Sigmoid colon (tissue), 7 donors: Measurements from ENCODE around the gene CCDC71L. TPM values are rescaled to one million over a fixed set of nuclear protein-coding genes. Genes with fewer than 3 reads are reported as not detected.

Source experiments
- DNase-seq: peaks from one replicate; pipeline ENCODE4 v3.0.0-alpha.2; 2019
- H3K27ac ChIP-seq, 4 donors: fragments of 200-600 bp; sonication (generic); one replicate each; pipeline ENCODE4 v1.5.1; 2016 to 2019; ENCODE audit warnings: mild to moderate bottlenecking in 1 of 4
- H3K27me3 ChIP-seq, 3 donors: fragments of 200-600 bp; sonication (generic); one replicate each; pipeline ENCODE4 v1.5.1; 2019; ENCODE audit warnings: mild to moderate bottlenecking in 1 of 3
- H3K36me3 ChIP-seq, 4 donors: fragments of 200-600 bp; sonication (generic); one replicate each; pipeline ENCODE4 v1.5.1; 2016 to 2019
- H3K4me1 ChIP-seq, 4 donors: fragments of 200-600 bp; sonication (generic); one replicate each; pipeline ENCODE4 v1.5.1; 2017 to 2019
- H3K4me3 ChIP-seq, 4 donors: fragments of 200-600 bp; sonication (generic); one replicate each; pipeline ENCODE4 v1.5.1; 2017 to 2019; ENCODE audit warnings: mild to moderate bottlenecking in 2 of 4, moderate library complexity in 1 of 4
- H3K9me3 ChIP-seq, 4 donors: fragments of 200-600 bp in 3 of 4; sonication (generic) in 3 of 4; one replicate each; pipeline versions ENCODE4 v1.5.1 to v1.6.1; 2013 to 2019
- CTCF ChIP-seq, 4 experiments: fragments of 450-650 bp in 3 of 4; fragments of 200-600 bp in 1 of 4; IDR thresholded peaks; one replicate each; pipeline ENCODE4 v1.5.1; 2016 to 2019; ENCODE audit warnings: antibody characterized with exemption in 4 of 4, mild to moderate bottlenecking in 3 of 4, moderate library complexity in 2 of 4
- EP300 ChIP-seq, 4 donors: sonication (generic); formaldehyde crosslinking; IDR thresholded peaks; one replicate each; pipeline ENCODE4 v1.6.1; 2017; ENCODE audit warnings: antibody characterized with exemption in 4 of 4
- POLR2A ChIP-seq, 2 donors: fragments of 450-650 bp; IDR thresholded peaks; one replicate each; pipeline ENCODE4 v1.6.1; 2016; ENCODE audit warnings: antibody characterized with exemption in 2 of 2, mild to moderate bottlenecking in 2 of 2, moderate library complexity in 2 of 2
- POLR2AphosphoS5 ChIP-seq, 4 donors: sonication (generic); formaldehyde crosslinking; IDR thresholded peaks; one replicate each; pipeline ENCODE4 v1.6.1; 2017; ENCODE audit warnings: antibody characterized with exemption in 4 of 4
- WGBS, 2 donors: extraction: QIAGEN DNeasy Blood & Tissue Kit; methylation state at CpG; one replicate each; pipeline ENCODE4 v1.1.7; 2013; 5-methylcytosine and 5-hydroxymethylcytosine counted together
- intact Hi-C: fragments of 100-400 bp; cut with DNase I; formaldehyde crosslinking; loops from one replicate; pipeline ENCODE4 v1.15.1; 2023
- polyA plus RNA-seq, 3 donors: library from polyadenylated mRNA; stranded (reverse); fragments of 200-250 nt; gene quantifications; one replicate each; pipeline ENCODE4 v1.2.3, GENCODE V29; 2013
- total RNA-seq, 4 donors: library from RNA; depleted of rRNA; stranded (reverse); fragments of >200 nt; gene quantifications; one replicate each; pipeline ENCODE4 v1.1.0, GENCODE V29; 2016
- donor health status: healthy with polysubstance abuse.
- donor health status: Bipolar disorder and iron deficiency.
- donor health status: healthy.

The CCDC71L gene
- total and polyA plus RNA-seq, 7 donors, result 8.3 to 84.0 (median 15.0) TPM

GRCh38 chr7:106653488-106653887, 7.5 kb downstream of the CCDC71L start:
- 66 to 85% methylated on average over 2 of the region's 2 CpGs for WGBS, 2 donors
- no peak overlapping the region for H3K27ac ChIP-seq

GRCh38 chr7:106652909-106653308, 8.0 kb downstream of the CCDC71L start:
- Histone ChIP-seq H3K9me3 (no peaks in the 10 kb centered on the region), H3K27ac (no peak overlapping the region), H3K36me3 (no peaks in the 10 kb centered on the region), H3K4me1 (peaks cover 0 to 11% (median 5%) of the 10 kb centered on the region in 4 donors), H3K4me3 (no peak overlapping the region), H3K27me3 (no peaks in the 10 kb centered on the region)
- intact Hi-C loops, result no loop called here
- 85 to 95% methylated on average over 2 of the region's 2 CpGs for WGBS, 2 donors
- TF ChIP-seq EP300 (IDR thresholded peaks at IDR 0.05) (no peak), POLR2AphosphoS5 (IDR thresholded peaks at IDR 0.05) (no peak), CTCF (IDR thresholded peaks at IDR 0.05) (no peak)
- no peak for DNase-seq

More at GRCh38 chr7:106653488-106653887, 7.5 kb downstream of the CCDC71L start:
- no peak overlapping the region for H3K4me3 ChIP-seq
- no peaks in the 10 kb centered on the region for H3K27me3 ChIP-seq
- no peak for DNase-seq
- H3K9me3 ChIP-seq, result no peaks in the 10 kb centered on the region
- intact Hi-C loops, result no loop called here
- H3K4me1 ChIP-seq, result peaks cover 0 to 17% (median 9%) of the 10 kb centered on the region in 4 donors
- no peak for TF ChIP-seq EP300 (IDR thresholded peaks at IDR 0.05)
- H3K36me3 ChIP-seq, result no peaks in the 10 kb centered on the region

- H3K27ac ChIP-seq, result no peak overlapping the region
- intact Hi-C loops, result no loop called here
- TF ChIP-seq CTCF (IDR thresholded peaks at IDR 0.05), result no peak
- no peak for TF ChIP-seq POLR2AphosphoS5 (IDR thresholded peaks at IDR 0.05)
- no peak for TF ChIP-seq EP300 (IDR thresholded peaks at IDR 0.05)
- TF ChIP-seq POLR2A (IDR thresholded peaks at IDR 0.05), result no peak
- H3K4me3 ChIP-seq, result no peak overlapping the region
- H3K9me3 ChIP-seq, result no peaks in the 10 kb centered on the region
- DNase-seq, result no peak
- no peaks in the 10 kb centered on the region for H3K27me3 ChIP-seq
- no peaks in the 10 kb centered on the region for H3K36me3 ChIP-seq
- H3K4me1 ChIP-seq, result peaks cover 0 to 3% (median under 1%) of the 10 kb centered on the region in 4 donors
Measured at GRCh38 chr7:106652092-106652491, 8.9 kb downstream of the CCDC71L start.

- no peaks in the 10 kb centered on the region for H3K9me3 ChIP-seq
- WGBS, 2 donors, result 89 to 94% methylated on average over 1 of the region's 1 CpG
- intact Hi-C loops, result no loop called here
- H3K4me1 ChIP-seq, result no peaks in the 10 kb centered on the region
- no peaks in the 10 kb centered on the region for H3K36me3 ChIP-seq
- H3K4me3 ChIP-seq, result no peak overlapping the region
- no peaks in the 10 kb centered on the region for H3K27me3 ChIP-seq
- no peak for DNase-seq
- H3K27ac ChIP-seq, result no peak overlapping the region
- TF ChIP-seq POLR2A (IDR thresholded peaks at IDR 0.05), result no peak
- no peak for TF ChIP-seq POLR2AphosphoS5 (IDR thresholded peaks at IDR 0.05)
- TF ChIP-seq CTCF (IDR thresholded peaks at IDR 0.05), result no peak
- no peak for TF ChIP-seq EP300 (IDR thresholded peaks at IDR 0.05)
Measured at GRCh38 chr7:106646256-106646655, 14.7 kb downstream of the CCDC71L start.

- H3K4me1 ChIP-seq, result no peaks in the 10 kb centered on the region
- no peaks in the 10 kb centered on the region for H3K36me3 ChIP-seq
- no peaks in the 10 kb centered on the region for H3K27me3 ChIP-seq
- TF ChIP-seq POLR2AphosphoS5 (IDR thresholded peaks at IDR 0.05), result no peak
- no peak for TF ChIP-seq EP300 (IDR thresholded peaks at IDR 0.05)
- TF ChIP-seq POLR2A (IDR thresholded peaks at IDR 0.05), result no peak
- no peak for TF ChIP-seq CTCF (IDR thresholded peaks at IDR 0.05)
- intact Hi-C loops, result no loop called here
- H3K27ac ChIP-seq, result no peak overlapping the region
- H3K4me3 ChIP-seq, result no peak overlapping the region
- WGBS, 2 donors, result 25 to 86% methylated on average over 1 of the region's 1 CpG
- H3K9me3 ChIP-seq, result no peaks in the 10 kb centered on the region
- no peak for DNase-seq
Measured at GRCh38 chr7:106644999-106645398, 16.0 kb downstream of the CCDC71L start.
